CD4-positive, alpha-beta T cell (primary cell): ENCODE measurements around the gene PEAK3. TPM values are rescaled to one million over a fixed set of nuclear protein-coding genes. Genes with fewer than 3 reads are reported as not detected.

Source experiments
- ATAC-seq: fragments of 200-7000 bp; cut with Tn5 transposase; one replicate; pipeline ENCODE4 v1.10.0; 2022; ENCODE audit warnings: mild to moderate bottlenecking; ENCODE audit not compliant: poor library complexity
- CTCF ChIA-PET: fragments of 350-600 bp; sonication (Branson Sonifier 250); formaldehyde crosslinking; loops from one replicate; lab custom pipeline; 2021; ENCODE audit warnings: antibody characterized with exemption, inconsistent platforms; lab: Charles Lee
- POLR2A ChIA-PET: fragments of 350-600 bp; sonication (Branson Sonifier 250); formaldehyde crosslinking; loops from one replicate; lab custom pipeline; 2021; ENCODE audit warnings: antibody characterized with exemption, inconsistent platforms; lab: Charles Lee
- DNase-seq, 14 experiments: peaks; one replicate each; pipeline ENCODE4 v3.0.0-alpha.2; 2013 to 2020; ENCODE audit warnings: mixed read lengths in 2 of 14
- H3K27ac ChIP-seq, 2 donors: one replicate each; pipeline versions ENCODE4 v1.5.1 to v1.7.0; 2013; ENCODE audit warnings: low read length in 2 of 2, low read depth in 1 of 2, mild to moderate bottlenecking in 1 of 2
- H3K27me3 ChIP-seq, 2 experiments: 1 replicate in 1 of 2; 2 replicates in 1 of 2; pipeline versions ENCODE4 v1.6.1 to v1.7.0; 2013; ENCODE audit warnings: low read length in 2 of 2, control low read depth in 1 of 2, mild to moderate bottlenecking in 1 of 2, moderate library complexity in 1 of 2; ENCODE audit not compliant: insufficient read depth in 2 of 2, control insufficient read depth in 1 of 2
- H3K36me3 ChIP-seq: one replicate; pipeline ENCODE4 v1.6.1; 2013; ENCODE audit warnings: low read length, control low read depth; ENCODE audit not compliant: insufficient read depth
- H3K4me1 ChIP-seq: one replicate; pipeline ENCODE4 v1.6.1; 2013; ENCODE audit warnings: low read length, control low read depth; ENCODE audit not compliant: insufficient read depth
- H3K4me3 ChIP-seq: one replicate; pipeline ENCODE4 v1.5.1; 2013; ENCODE audit warnings: mild to moderate bottlenecking, low read length, moderate library complexity
- H3K9me3 ChIP-seq, 2 experiments: 1 replicate in 1 of 2; 2 replicates in 1 of 2; pipeline versions ENCODE4 v1.6.1 to v1.7.0; 2013; ENCODE audit warnings: low read length in 2 of 2, mild to moderate bottlenecking in 2 of 2, control low read depth in 1 of 2, moderate library complexity in 1 of 2; ENCODE audit not compliant: control insufficient read depth in 1 of 2, insufficient read depth in 1 of 2
- H3K27ac Mint-ChIP-seq: one replicate; pipeline ENCODE4 v1.8.0; 2020; ENCODE audit warnings: mixed read lengths
- H3K27me3 Mint-ChIP-seq: one replicate; pipeline ENCODE4 v1.8.0; 2021; ENCODE audit warnings: mixed read lengths
- H3K36me3 Mint-ChIP-seq: one replicate; pipeline ENCODE4 v1.8.0; 2021; ENCODE audit warnings: low read depth, mixed read lengths
- H3K4me1 Mint-ChIP-seq: one replicate; pipeline ENCODE4 v1.8.0; 2021; ENCODE audit warnings: low read depth, mixed read lengths
- H3K4me3 Mint-ChIP-seq: one replicate; pipeline ENCODE4 v1.8.0; 2020; ENCODE audit warnings: mild to moderate bottlenecking, mixed read lengths
- H3K9me3 Mint-ChIP-seq: one replicate; pipeline ENCODE4 v1.8.0; 2020; ENCODE audit warnings: mixed read lengths
- CTCF ChIP-seq: fragments of 200-600 bp; IDR thresholded peaks from one replicate; pipeline ENCODE4 v1.8.0; 2022; ENCODE audit warnings: antibody characterized with exemption, mild to moderate bottlenecking
- intact Hi-C, 2 experiments: fragments of 100-400 bp; cut with DNase I in 1 of 2; cut with micrococcal nuclease in 1 of 2; formaldehyde crosslinking; loops; one replicate each; pipeline versions ENCODE4 v1.15.1 to v1.9.0; 2023 to 2025; cut with DNase I, micrococcal nuclease
- total RNA-seq, 174 experiments: library from RNA in 2 of 174; stranded (reverse) in 2 of 174; gene quantifications; one replicate each; pipeline ENCODE4 v1.2.3 and lab custom pipeline; 2021 to 2026

The PEAK3 gene
- total RNA-seq, 2 experiments from 2014 or later = not detected

- H3K27ac ChIP-seq = peak overlapping the region; percentile 70 to 72
- intact Hi-C loops = loop anchor here (2.0 to 10.0 kb wide), 5 partner anchors 87 to 375 kb away; partner anchors contain the start of gene BTBD2 (in 1 of the 2)
- H3K27ac Mint-ChIP-seq = peak overlapping the region; percentile 99
- TF ChIP-seq CTCF = no peak
- ChIA-PET POLR2A (interaction anchor here (0.6 to 5.3 kb wide), 21 partner anchors 9 to 381 kb away, joined by 3 to 103 read pairs (median 5); partner anchors contain the start of genes AMH, GADD45B, JSRP1 and LMNB2), CTCF (interaction anchor here (0.6 to 3.0 kb wide), 7 partner anchors 11 to 120 kb away, joined by 3 to 16 read pairs (median 5); no protein-coding TSS in a partner anchor)
- H3K27me3 ChIP-seq = no peaks in the 10 kb centered on the region
- H3K27me3 Mint-ChIP-seq = peaks cover 4% of the 10 kb centered on the region
- H3K9me3 Mint-ChIP-seq = no peaks in the 10 kb centered on the region
- peak overlapping the region; percentile 56 for H3K4me3 ChIP-seq
- peaks cover 79% of the 10 kb centered on the region for H3K4me1 ChIP-seq
- peaks cover 68% of the 10 kb centered on the region for H3K4me1 Mint-ChIP-seq
- DNase-seq = peak in 8 of 14 experiments; percentile 24 to 82 (median 48)
- ATAC-seq = no peak
- peaks cover 64% of the 10 kb centered on the region for H3K36me3 Mint-ChIP-seq
- peak overlapping the region; percentile 85 for H3K4me3 Mint-ChIP-seq
- H3K9me3 ChIP-seq = no peaks in the 10 kb centered on the region
- H3K36me3 ChIP-seq = peaks cover 45% of the 10 kb centered on the region
These were observed 41.9 kb downstream of the PEAK3 start for GRCh38 chr19:2239771-2240770.

- TF ChIP-seq CTCF = no peak
- Histone ChIP-seq H3K36me3 (peaks cover 36% of the 10 kb centered on the region), H3K27ac (peak overlapping the region in 1 of 2 donors; percentile 70), H3K4me3 (peak overlapping the region; percentile 56), H3K4me1 (peaks cover 87% of the 10 kb centered on the region), H3K27me3 (no peaks in the 10 kb centered on the region), H3K9me3 (no peaks in the 10 kb centered on the region)
- H3K27ac Mint-ChIP-seq = peak overlapping the region; percentile 99
- H3K4me1 Mint-ChIP-seq = peaks cover 73% of the 10 kb centered on the region
- intact Hi-C loops = loop anchor here (2.0 to 10.0 kb wide), 5 partner anchors 88 to 376 kb away; partner anchors contain the start of gene BTBD2 (in 1 of the 2)
- no peak for ATAC-seq
- H3K9me3 Mint-ChIP-seq = no peaks in the 10 kb centered on the region
- H3K36me3 Mint-ChIP-seq = peaks cover 57% of the 10 kb centered on the region
- H3K27me3 Mint-ChIP-seq = peaks cover 4% of the 10 kb centered on the region
- peak overlapping the region; percentile 85 for H3K4me3 Mint-ChIP-seq
- POLR2A ChIA-PET = interaction anchor here (0.6 to 5.3 kb wide), 19 partner anchors 9 to 381 kb away, joined by 3 to 103 read pairs (median 5); partner anchors contain the start of genes AMH, GADD45B, JSRP1 and LMNB2
- CTCF ChIA-PET = interaction anchor here (0.6 to 3.0 kb wide), 6 partner anchors 12 to 153 kb away, joined by 3 to 16 read pairs (median 4); no protein-coding TSS in a partner anchor
- no peak for DNase-seq
These were observed 42.8 kb downstream of the PEAK3 start for GRCh38 chr19:2239173-2239572.

- peak overlapping the region; percentile 0 to 98 for H3K27ac ChIP-seq
- ATAC-seq = no peak
- H3K27me3 Mint-ChIP-seq = peaks cover 4% of the 10 kb centered on the region
- ChIA-PET POLR2A (interaction anchor here (0.6 to 5.3 kb wide), 6 partner anchors 15 to 631 kb away, joined by 3 to 103 read pairs (median 28); partner anchors contain the start of gene GADD45B), CTCF (interaction anchor here (0.7 to 3.0 kb wide), 7 partner anchors 15 to 82 kb away, joined by 3 to 16 read pairs (median 3); no protein-coding TSS in a partner anchor)
- H3K36me3 ChIP-seq = peaks cover 36% of the 10 kb centered on the region
- H3K9me3 ChIP-seq = no peaks in the 10 kb centered on the region
- peak overlapping the region; percentile 85 for H3K4me3 Mint-ChIP-seq
- H3K36me3 Mint-ChIP-seq = peaks cover 54% of the 10 kb centered on the region
- H3K27ac Mint-ChIP-seq = peak overlapping the region; percentile 99
- peak overlapping the region; percentile 80 for H3K4me3 ChIP-seq
- no peak for TF ChIP-seq CTCF
- H3K9me3 Mint-ChIP-seq = no peaks in the 10 kb centered on the region
- intact Hi-C loops = loop anchor here (2.0 to 10.0 kb wide), 8 partner anchors 15 to 377 kb away; partner anchors contain the start of genes BTBD2 (in 1 of the 2) and LMNB2 (in 1 of the 2)
- DNase-seq = no peak
- no peaks in the 10 kb centered on the region for H3K27me3 ChIP-seq
- peaks cover 87% of the 10 kb centered on the region for H3K4me1 ChIP-seq
- H3K4me1 Mint-ChIP-seq = peaks cover 75% of the 10 kb centered on the region
These were observed 44.2 kb downstream of the PEAK3 start for GRCh38 chr19:2237869-2238153.
